Breast epithelium (tissue), 4 donors: ENCODE measurements around the gene PDCD11. TPM values are rescaled to one million over a fixed set of nuclear protein-coding genes. Genes with fewer than 3 reads are reported as not detected.

ENCODE experiments used
- DNase-seq, 2 donors: peaks; one replicate each; pipeline ENCODE4 v3.0.0-alpha.2; 2019; ENCODE audit warnings: low spot score in 2 of 2
- H3K27ac ChIP-seq, 2 donors: fragments of 200-600 bp; sonication (generic) in 1 of 2; one replicate each; pipeline ENCODE4 v1.5.1; 2016 to 2019; ENCODE audit warnings: mild to moderate bottlenecking in 1 of 2
- H3K27me3 ChIP-seq, 2 donors: fragments of 200-600 bp; sonication (generic) in 1 of 2; one replicate each; pipeline versions ENCODE4 v1.5.1 to v1.6.0; 2017 to 2019; ENCODE audit warnings: control low read depth in 1 of 2, mild to moderate bottlenecking in 1 of 2
- H3K36me3 ChIP-seq: fragments of 200-600 bp; one replicate; pipeline ENCODE4 v1.5.1; 2019
- H3K4me1 ChIP-seq, 2 donors: fragments of 200-600 bp; sonication (generic); one replicate each; pipeline ENCODE4 v1.5.1; 2016 to 2019; ENCODE audit warnings: control low read depth in 1 of 2
- H3K4me3 ChIP-seq, 3 donors: fragments of 200-600 bp; sonication (generic); 1 replicate in 2 of 3; 2 replicates in 1 of 3; pipeline ENCODE4 v1.5.1; 2016 to 2019; ENCODE audit warnings: mild to moderate bottlenecking in 3 of 3, moderate library complexity in 2 of 3
- H3K9me3 ChIP-seq, 2 donors: fragments of 200-600 bp; sonication (generic) in 1 of 2; one replicate each; pipeline ENCODE4 v1.5.1; 2016 to 2019; ENCODE audit warnings: control low read depth in 1 of 2
- CTCF ChIP-seq, 3 donors: fragments of 450-650 bp; IDR thresholded peaks; one replicate each; pipeline ENCODE4 v1.5.1; 2016 to 2017; ENCODE audit warnings: antibody characterized with exemption in 3 of 3, mild to moderate bottlenecking in 3 of 3, moderate library complexity in 3 of 3
- POLR2A ChIP-seq: fragments of 450-650 bp; IDR thresholded peaks from one replicate; pipeline ENCODE4 v1.6.1; 2016; ENCODE audit warnings: antibody characterized with exemption, mild to moderate bottlenecking, moderate library complexity
- POLR2AphosphoS5 ChIP-seq, 3 donors: sonication (generic); formaldehyde crosslinking; IDR thresholded peaks; one replicate each; pipeline ENCODE4 v1.6.1; 2017; ENCODE audit warnings: antibody characterized with exemption in 3 of 3
- intact Hi-C: fragments of 100-400 bp; cut with DNase I; formaldehyde crosslinking; loops from one replicate; pipeline ENCODE4 v1.15.1; 2023; ENCODE audit warnings: low total_unique reads
- total RNA-seq, 3 donors: library from RNA; depleted of rRNA; stranded (reverse); fragments of >200 nt; gene quantifications; one replicate each; pipeline ENCODE4 v1.1.0, GENCODE V29; 2016

PDCD11 gene
- total RNA-seq, 3 donors from 2014 or later, result 16.2 to 29.1 (median 24.9) TPM

- no peak for DNase-seq
- TF ChIP-seq POLR2A, result no peak
- TF ChIP-seq POLR2AphosphoS5 (IDR thresholded peaks at IDR 0.05), result no peak
- TF ChIP-seq CTCF (IDR thresholded peaks at IDR 0.05), result no peak
- intact Hi-C loops, result no loop called here
- Histone ChIP-seq H3K4me1 (no peaks in the 10 kb centered on the region), H3K27me3 (peaks cover 0 to 20% of the 10 kb centered on the region in 2 donors), H3K36me3 (no peaks in the 10 kb centered on the region), H3K9me3 (no peaks in the 10 kb centered on the region), H3K4me3 (no peak overlapping the region), H3K27ac (no peak overlapping the region)
These were observed 95.4 kb downstream of the PDCD11 start for GRCh38 chr10:103491729-103492364.

GRCh38 chr10:103492655-103493261, 96.3 kb downstream of the PDCD11 start:
- Histone ChIP-seq H3K4me3 (peak overlapping the region in 1 of 3 donors; percentile 80), H3K27me3 (peaks cover 0 to 20% of the 10 kb centered on the region in 2 donors), H3K36me3 (no peaks in the 10 kb centered on the region), H3K9me3 (no peaks in the 10 kb centered on the region), H3K4me1 (no peaks in the 10 kb centered on the region), H3K27ac (no peak overlapping the region)
- DNase-seq, result no peak
- no peak for TF ChIP-seq CTCF (IDR thresholded peaks at IDR 0.05)
- no peak for TF ChIP-seq POLR2AphosphoS5 (IDR thresholded peaks at IDR 0.05)
- no peak for TF ChIP-seq POLR2A
- intact Hi-C loops, result no loop called here

- peaks cover 0 to 20% of the 10 kb centered on the region in 2 donors for H3K27me3 ChIP-seq
- no peak for TF ChIP-seq POLR2A
- no peak for TF ChIP-seq CTCF (IDR thresholded peaks at IDR 0.05)
- no peak for TF ChIP-seq POLR2AphosphoS5 (IDR thresholded peaks at IDR 0.05)
- no peaks in the 10 kb centered on the region for H3K36me3 ChIP-seq
- H3K9me3 ChIP-seq, result no peaks in the 10 kb centered on the region
- intact Hi-C loops, result no loop called here
- no peak within 1 kb of the TSS for H3K27ac ChIP-seq
- no peak for DNase-seq
- no peaks in the 10 kb centered on the region for H3K4me1 ChIP-seq
- H3K4me3 ChIP-seq, result peak within 1 kb of the TSS; percentile 50 to 80 (median 61)
These were observed 97.0 kb downstream of the PDCD11 start, which contains the start of gene NEURL1 for GRCh38 chr10:103493362-103493915. TSS of gene NEURL1 (plus strand) at chr10:103493705. CDS start at chr10:103494388, 683 bp downstream.

GRCh38 chr10:103493916-103494877, 97.8 kb downstream of the PDCD11 start:
- Histone ChIP-seq H3K27ac (no peak overlapping the region), H3K4me3 (peak overlapping the region; percentile 50 to 80 (median 61)), H3K4me1 (no peaks in the 10 kb centered on the region), H3K9me3 (no peaks in the 10 kb centered on the region), H3K36me3 (no peaks in the 10 kb centered on the region), H3K27me3 (peaks cover 0 to 23% of the 10 kb centered on the region in 2 donors)
- intact Hi-C loops, result no loop called here
- DNase-seq, result no peak
- TF ChIP-seq CTCF (IDR thresholded peaks at IDR 0.05), result no peak
- no peak for TF ChIP-seq POLR2AphosphoS5 (IDR thresholded peaks at IDR 0.05)
- no peak for TF ChIP-seq POLR2A
